ENCODE results near the gene FBXL20. TPM values are rescaled to one million over a fixed set of nuclear protein-coding genes. Genes with fewer than 3 reads are reported as not detected.

Gene FBXL20
- total and polyA plus RNA-seq, 9 of the 15 experiments (the other 6 are each of a cell fraction or from before 2014, with no cell fraction given) = 1.8 to 15.1 (median 5.6) TPM

GRCh38 chr17:39447561-39447960, 46.1 kb upstream of the FBXL20 start (continued):
- TF ChIP-seq, protein P1, sequence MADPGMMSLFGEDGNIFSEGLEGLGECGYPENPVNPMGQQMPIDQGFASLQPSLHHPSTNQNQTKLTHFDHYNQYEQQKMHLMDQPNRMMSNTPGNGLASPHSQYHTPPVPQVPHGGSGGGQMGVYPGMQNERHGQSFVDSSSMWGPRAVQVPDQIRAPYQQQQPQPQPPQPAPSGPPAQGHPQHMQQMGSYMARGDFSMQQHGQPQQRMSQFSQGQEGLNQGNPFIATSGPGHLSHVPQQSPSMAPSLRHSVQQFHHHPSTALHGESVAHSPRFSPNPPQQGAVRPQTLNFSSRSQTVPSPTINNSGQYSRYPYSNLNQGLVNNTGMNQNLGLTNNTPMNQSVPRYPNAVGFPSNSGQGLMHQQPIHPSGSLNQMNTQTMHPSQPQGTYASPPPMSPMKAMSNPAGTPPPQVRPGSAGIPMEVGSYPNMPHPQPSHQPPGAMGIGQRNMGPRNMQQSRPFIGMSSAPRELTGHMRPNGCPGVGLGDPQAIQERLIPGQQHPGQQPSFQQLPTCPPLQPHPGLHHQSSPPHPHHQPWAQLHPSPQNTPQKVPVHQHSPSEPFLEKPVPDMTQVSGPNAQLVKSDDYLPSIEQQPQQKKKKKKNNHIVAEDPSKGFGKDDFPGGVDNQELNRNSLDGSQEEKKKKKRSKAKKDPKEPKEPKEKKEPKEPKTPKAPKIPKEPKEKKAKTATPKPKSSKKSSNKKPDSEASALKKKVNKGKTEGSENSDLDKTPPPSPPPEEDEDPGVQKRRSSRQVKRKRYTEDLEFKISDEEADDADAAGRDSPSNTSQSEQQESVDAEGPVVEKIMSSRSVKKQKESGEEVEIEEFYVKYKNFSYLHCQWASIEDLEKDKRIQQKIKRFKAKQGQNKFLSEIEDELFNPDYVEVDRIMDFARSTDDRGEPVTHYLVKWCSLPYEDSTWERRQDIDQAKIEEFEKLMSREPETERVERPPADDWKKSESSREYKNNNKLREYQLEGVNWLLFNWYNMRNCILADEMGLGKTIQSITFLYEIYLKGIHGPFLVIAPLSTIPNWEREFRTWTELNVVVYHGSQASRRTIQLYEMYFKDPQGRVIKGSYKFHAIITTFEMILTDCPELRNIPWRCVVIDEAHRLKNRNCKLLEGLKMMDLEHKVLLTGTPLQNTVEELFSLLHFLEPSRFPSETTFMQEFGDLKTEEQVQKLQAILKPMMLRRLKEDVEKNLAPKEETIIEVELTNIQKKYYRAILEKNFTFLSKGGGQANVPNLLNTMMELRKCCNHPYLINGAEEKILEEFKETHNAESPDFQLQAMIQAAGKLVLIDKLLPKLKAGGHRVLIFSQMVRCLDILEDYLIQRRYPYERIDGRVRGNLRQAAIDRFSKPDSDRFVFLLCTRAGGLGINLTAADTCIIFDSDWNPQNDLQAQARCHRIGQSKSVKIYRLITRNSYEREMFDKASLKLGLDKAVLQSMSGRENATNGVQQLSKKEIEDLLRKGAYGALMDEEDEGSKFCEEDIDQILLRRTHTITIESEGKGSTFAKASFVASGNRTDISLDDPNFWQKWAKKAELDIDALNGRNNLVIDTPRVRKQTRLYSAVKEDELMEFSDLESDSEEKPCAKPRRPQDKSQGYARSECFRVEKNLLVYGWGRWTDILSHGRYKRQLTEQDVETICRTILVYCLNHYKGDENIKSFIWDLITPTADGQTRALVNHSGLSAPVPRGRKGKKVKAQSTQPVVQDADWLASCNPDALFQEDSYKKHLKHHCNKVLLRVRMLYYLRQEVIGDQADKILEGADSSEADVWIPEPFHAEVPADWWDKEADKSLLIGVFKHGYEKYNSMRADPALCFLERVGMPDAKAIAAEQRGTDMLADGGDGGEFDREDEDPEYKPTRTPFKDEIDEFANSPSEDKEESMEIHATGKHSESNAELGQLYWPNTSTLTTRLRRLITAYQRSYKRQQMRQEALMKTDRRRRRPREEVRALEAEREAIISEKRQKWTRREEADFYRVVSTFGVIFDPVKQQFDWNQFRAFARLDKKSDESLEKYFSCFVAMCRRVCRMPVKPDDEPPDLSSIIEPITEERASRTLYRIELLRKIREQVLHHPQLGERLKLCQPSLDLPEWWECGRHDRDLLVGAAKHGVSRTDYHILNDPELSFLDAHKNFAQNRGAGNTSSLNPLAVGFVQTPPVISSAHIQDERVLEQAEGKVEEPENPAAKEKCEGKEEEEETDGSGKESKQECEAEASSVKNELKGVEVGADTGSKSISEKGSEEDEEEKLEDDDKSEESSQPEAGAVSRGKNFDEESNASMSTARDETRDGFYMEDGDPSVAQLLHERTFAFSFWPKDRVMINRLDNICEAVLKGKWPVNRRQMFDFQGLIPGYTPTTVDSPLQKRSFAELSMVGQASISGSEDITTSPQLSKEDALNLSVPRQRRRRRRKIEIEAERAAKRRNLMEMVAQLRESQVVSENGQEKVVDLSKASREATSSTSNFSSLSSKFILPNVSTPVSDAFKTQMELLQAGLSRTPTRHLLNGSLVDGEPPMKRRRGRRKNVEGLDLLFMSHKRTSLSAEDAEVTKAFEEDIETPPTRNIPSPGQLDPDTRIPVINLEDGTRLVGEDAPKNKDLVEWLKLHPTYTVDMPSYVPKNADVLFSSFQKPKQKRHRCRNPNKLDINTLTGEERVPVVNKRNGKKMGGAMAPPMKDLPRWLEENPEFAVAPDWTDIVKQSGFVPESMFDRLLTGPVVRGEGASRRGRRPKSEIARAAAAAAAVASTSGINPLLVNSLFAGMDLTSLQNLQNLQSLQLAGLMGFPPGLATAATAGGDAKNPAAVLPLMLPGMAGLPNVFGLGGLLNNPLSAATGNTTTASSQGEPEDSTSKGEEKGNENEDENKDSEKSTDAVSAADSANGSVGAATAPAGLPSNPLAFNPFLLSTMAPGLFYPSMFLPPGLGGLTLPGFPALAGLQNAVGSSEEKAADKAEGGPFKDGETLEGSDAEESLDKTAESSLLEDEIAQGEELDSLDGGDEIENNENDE (IDR thresholded peaks at IDR 0.05; ENCODE audit: low read depth, low read length) = no peak
- TF ChIP-seq, protein P2, sequence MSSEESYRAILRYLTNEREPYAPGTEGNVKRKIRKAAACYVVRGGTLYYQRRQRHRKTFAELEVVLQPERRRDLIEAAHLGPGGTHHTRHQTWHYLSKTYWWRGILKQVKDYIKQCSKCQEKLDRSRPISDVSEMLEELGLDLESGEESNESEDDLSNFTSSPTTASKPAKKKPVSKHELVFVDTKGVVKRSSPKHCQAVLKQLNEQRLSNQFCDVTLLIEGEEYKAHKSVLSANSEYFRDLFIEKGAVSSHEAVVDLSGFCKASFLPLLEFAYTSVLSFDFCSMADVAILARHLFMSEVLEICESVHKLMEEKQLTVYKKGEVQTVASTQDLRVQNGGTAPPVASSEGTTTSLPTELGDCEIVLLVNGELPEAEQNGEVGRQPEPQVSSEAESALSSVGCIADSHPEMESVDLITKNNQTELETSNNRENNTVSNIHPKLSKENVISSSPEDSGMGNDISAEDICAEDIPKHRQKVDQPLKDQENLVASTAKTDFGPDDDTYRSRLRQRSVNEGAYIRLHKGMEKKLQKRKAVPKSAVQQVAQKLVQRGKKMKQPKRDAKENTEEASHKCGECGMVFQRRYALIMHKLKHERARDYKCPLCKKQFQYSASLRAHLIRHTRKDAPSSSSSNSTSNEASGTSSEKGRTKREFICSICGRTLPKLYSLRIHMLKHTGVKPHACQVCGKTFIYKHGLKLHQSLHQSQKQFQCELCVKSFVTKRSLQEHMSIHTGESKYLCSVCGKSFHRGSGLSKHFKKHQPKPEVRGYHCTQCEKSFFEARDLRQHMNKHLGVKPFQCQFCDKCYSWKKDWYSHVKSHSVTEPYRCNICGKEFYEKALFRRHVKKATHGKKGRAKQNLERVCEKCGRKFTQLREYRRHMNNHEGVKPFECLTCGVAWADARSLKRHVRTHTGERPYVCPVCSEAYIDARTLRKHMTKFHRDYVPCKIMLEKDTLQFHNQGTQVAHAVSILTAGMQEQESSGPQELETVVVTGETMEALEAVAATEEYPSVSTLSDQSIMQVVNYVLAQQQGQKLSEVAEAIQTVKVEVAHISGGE (CRISPR knock-in tag; IDR thresholded peaks at IDR 0.05) = no peak
- TF ChIP-seq BRD4 (IDR thresholded peaks at IDR 0.05) = no peak
- no peak for TF ChIP-seq CCAR2 (IDR thresholded peaks at IDR 0.05; ENCODE audit: low read depth, low read length)
- TF ChIP-seq DACH1 (IDR thresholded peaks at IDR 0.05; ENCODE audit: partially characterized antibody) = no peak
- TF ChIP-seq ZC3H11A (IDR thresholded peaks at IDR 0.05; ENCODE audit: low read depth, low read length) = no peak
